ENCODE data around the gene SDR39U1.

The SDR39U1 gene

DNA sequence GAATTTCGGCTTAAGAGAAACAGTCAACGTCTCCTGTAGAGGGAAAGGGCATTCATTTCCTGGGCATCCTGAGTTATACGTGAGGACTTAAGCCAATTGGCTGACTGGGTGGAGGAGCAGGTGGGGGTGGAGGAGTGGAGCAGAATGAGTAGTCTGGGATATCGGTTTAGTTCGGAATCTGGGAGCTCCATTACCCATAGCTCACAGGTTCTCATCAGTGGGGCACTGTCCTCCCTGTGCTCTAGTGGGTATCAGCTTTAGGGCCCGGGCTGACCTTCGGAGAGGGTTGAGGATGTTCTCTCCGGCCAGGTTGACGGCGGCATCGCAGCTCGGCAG lies 704 bp downstream of the SDR39U1 start:
- no peak for DNase-seq

DNA sequence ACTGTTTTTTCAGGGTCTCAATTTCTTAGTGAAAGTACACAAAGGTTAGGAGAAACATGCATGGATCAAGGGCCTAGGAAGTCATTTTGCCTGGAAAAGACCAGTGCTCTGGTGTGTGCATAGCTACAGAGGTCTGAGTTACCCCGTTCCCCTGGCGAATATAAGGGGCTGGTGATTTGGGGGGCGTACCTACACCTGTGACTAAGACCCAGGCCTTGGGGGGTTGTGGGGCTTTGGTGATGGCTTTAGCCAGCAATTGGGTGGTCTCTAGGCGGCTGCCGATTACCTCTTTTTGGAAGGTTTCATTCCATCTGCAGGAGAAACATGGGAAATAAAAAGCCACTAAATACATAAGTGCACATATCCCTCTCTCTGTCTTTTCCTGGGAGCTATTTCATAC lies 1.1 kb downstream of the SDR39U1 start:
- no peak for DNase-seq

- DNase-seq, result no peak
Measured at GRCh38 chr14:24440606-24441399, 1.8 kb downstream of the SDR39U1 start.

- no peak for DNase-seq
Measured at GRCh38 chr14:24439830-24440605, 2.6 kb downstream of the SDR39U1 start.

GRCh38 chr14:24439257-24439656 lies 3.3 kb downstream of the SDR39U1 start:
- DNase-seq, result no peak

- DNase-seq, result no peak
Measured at GRCh38 chr14:24438223-24439097, 4.1 kb downstream of the SDR39U1 start.

GRCh38 chr14:24437736-24438067 lies 4.9 kb downstream of the SDR39U1 start:
- DNase-seq, result no peak

GRCh38 chr14:24437020-24437735 lies 5.4 kb downstream of the SDR39U1 start:
- no peak for DNase-seq

GRCh38 chr14:24436355-24437019 lies 6.1 kb downstream of the SDR39U1 start:
- peak; percentile 46 for DNase-seq

- DNase-seq, result no peak
Measured at GRCh38 chr14:24435998-24436354, 6.6 kb downstream of the SDR39U1 start.

- no peak for DNase-seq
Measured at GRCh38 chr14:24435192-24435810, 7.3 kb downstream of the SDR39U1 start.

DNA sequence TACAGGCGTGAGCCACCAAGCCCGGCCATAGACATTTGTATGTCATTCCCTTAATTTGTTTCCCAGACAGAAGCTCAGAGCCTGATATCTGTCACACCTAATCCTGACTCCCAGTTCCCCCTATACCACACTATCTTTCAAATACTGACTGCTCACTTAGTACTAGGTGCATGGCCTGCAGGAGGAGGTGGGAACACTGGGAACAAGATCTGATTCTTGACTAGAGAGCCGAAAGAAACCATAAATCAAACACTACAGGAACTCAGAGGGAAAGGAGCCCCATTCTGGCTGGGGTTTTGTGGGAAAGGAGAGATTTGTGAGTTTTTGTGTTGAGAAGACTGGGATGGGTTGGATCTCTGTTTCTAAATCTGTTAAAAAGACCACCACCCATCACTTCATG lies 7.9 kb downstream of the SDR39U1 start:
- no peak for DNase-seq

DNA sequence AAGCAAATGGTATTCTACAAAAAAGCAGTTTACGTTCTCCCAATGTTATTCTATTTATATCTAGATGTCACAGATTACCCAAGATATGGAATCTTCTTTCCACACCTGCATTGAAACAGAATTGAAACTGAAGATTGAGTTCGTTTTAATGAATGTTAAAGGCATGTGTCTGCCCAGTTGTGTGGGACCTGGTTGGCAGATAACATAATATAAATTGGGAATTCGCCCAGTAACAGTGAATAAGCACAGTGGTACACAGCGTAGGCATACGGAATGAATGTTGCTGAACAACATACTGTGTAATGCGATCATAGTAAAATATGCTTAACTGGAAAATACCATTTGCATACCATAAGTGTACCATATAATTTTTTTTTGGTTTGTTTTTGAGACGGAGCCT lies 8.5 kb downstream of the SDR39U1 start:
- DNase-seq, result no peak

- no peak for DNase-seq
Measured at GRCh38 chr14:24432259-24433131, 10.1 kb downstream of the SDR39U1 start.

DNA sequence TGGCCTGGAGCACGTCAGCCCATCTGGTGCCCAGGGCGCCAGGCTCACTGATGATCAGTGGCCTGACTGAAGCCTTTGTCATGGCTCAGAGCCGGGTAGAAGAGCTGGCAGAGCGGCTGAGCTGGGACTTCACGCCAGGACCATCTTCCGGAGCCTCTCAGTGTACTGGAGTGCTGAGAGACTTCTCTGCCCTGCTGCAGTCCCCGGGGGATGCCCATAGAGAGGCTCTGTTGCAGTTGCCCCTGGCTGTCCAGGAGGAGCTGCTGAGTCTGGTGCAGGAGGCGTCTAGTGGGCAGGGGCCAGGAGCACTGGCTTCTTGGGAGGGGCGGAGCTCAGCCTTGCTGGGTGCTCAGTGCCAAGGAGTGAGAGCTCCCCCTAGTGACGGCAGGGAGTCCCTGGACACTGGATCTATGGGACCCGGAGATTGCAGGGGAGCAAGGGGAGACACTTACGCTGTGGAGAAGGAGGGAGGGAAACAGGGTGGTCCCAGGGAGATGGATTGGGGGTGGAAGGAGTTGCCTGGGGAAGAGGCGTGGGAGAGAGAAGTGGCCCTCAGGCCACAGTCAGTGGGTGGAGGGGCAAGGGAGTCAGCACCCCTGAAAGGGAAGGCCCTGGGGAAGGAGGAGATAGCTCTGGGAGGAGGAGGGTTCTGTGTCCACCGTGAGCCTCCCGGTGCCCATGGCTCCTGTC lies 10.9 kb downstream of the SDR39U1 start:
- DNase-seq, result peak; percentile 96

DNA sequence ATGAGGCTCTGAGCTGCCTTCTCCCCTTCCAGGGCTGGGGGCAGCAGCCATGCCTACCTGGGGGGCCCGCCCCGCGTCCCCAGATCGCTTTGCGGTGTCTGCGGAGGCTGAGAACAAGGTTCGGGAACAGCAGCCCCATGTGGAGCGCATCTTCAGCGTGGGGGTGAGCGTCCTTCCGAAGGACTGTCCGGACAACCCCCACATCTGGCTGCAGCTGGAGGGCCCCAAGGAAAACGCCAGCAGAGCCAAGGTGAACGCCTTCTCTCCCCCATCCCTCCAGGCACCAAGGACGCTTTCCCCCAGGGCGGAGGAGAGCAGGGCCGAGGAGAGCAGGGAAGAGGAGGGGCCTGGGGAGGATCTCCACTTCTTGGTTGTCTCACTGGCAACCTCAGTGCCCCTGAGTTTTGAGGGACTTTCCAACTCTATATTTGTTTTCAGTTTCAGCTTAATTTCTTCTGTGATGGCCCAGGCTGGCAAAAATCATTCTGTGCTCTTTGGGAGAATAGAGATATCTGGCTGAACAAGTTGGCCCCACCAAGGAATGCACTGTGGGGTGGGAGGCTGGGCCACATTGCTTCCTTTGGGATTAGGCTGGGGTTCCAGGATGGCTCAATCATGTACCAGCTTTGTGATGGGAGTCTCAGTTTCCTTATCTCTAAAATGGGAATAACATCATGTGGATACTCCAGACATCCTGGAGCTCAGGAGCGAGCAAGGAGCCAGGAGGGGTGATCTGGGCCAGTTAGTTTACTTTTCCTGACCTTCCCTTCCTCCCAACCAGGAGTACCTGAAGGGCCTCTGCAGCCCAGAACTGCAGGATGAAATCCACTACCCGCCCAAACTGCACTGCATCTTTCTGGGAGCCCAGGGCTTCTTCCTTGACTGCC lies 11.7 kb downstream of the SDR39U1 start:
- DNase-seq, result peak; percentile 81

DNA sequence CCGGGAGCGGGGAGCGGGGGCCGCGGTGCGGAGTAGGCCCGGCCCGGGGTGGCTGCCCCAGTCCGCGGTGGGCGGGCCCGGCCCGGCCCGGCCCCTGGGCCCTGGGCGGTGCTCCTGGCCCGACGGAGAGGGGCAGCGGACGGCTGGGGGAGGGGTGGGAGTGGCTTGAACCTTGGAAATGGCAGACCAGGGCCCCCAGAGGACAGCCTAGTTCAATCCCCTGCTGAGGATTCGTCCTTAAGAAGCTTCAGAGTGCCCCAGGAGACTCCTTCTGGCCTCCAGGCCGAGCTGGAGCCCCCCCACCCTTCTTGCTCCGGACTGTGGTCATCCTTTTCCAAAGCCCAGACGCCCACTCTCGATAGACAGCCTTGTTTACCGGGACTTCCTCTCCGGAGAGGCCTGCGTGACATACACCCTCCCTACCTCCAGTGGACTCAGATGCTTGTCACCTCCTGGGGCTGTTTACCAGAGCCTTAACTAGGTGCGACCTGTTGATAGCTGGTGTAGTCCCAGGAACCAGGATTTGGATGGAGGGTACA lies 12.4 kb downstream of the SDR39U1 start:
- DNase-seq, result peak; percentile 78

- peak; percentile 89 for DNase-seq
Measured at GRCh38 chr14:24429395-24430142, 13.0 kb downstream of the SDR39U1 start, which contains the start of the genes CBLN3 and KHNYN. TSS of gene CBLN3 (minus strand) at chr14:24429668. CDS start at chr14:24429054, 614 bp downstream. TSS of gene KHNYN (plus strand) at chr14:24429954. CDS start at chr14:24430731, 777 bp downstream.

All from stimulated activated CD8-positive, alpha-beta memory T cell treated with anti-CD3 and anti-CD28 coated beads, Interleukin-4, amount 100 ng/mL, for 48 hours (primary cell).